ENCODE data around the gene ST7.
"Not testable (repeated sequence)": the region's sequence is repeated elsewhere in the genome, so short reads cannot be mapped to it uniquely, and the experiment has no call there.

ST7 gene

GRCh38 chr7:117245703-117246102, 292.4 kb downstream of the ST7 start:
- not testable (repeated sequence) for ATAC-seq

- no peak for TF ChIP-seq TCF4 (CRISPR knock-in tag; IDR thresholded peaks at IDR 0.05; ENCODE audit: borderline replicate concordance)
- no peak for TF ChIP-seq BACH2 (CRISPR knock-in tag; IDR thresholded peaks at IDR 0.05; ENCODE audit: borderline replicate concordance)
- no peak for TF ChIP-seq POU6F1 (CRISPR knock-in tag; IDR thresholded peaks at IDR 0.05; ENCODE audit: borderline replicate concordance, low read depth)
- TF ChIP-seq CSRNP3 (CRISPR knock-in tag; IDR thresholded peaks at IDR 0.05): no peak
- no peak for TF ChIP-seq ISL1 (CRISPR knock-in tag; IDR thresholded peaks at IDR 0.05)
- no peak for TF ChIP-seq ZC3H10 (CRISPR knock-in tag; IDR thresholded peaks at IDR 0.05)
- no peak for TF ChIP-seq ZNF8 (CRISPR knock-in tag; IDR thresholded peaks at IDR 0.05)
- no peak for TF ChIP-seq CREB5 (CRISPR knock-in tag; IDR thresholded peaks at IDR 0.05; ENCODE audit: low read depth)
- TF ChIP-seq OSR1 (CRISPR knock-in tag; IDR thresholded peaks at IDR 0.05): no peak
- TF ChIP-seq ZFP30 (CRISPR knock-in tag; IDR thresholded peaks at IDR 0.05): no peak
- TF ChIP-seq RARB (CRISPR knock-in tag; IDR thresholded peaks at IDR 0.05): no peak
- TF ChIP-seq PATZ1 (CRISPR knock-in tag; IDR thresholded peaks at IDR 0.05; ENCODE audit: borderline replicate concordance): no peak
- TF ChIP-seq GLIS3 (CRISPR knock-in tag; IDR thresholded peaks at IDR 0.05): no peak
- no peak for ATAC-seq
These were observed 294.5 kb downstream of the ST7 start for GRCh38 chr7:117247809-117248208.

- peak; percentile 50 for ATAC-seq
These were observed 295.5 kb downstream of the ST7 start for GRCh38 chr7:117248829-117249228.

More at GRCh38 chr7:117248829-117249228, 295.5 kb downstream of the ST7 start:
- TF ChIP-seq CSDC2 (CRISPR knock-in tag; IDR thresholded peaks at IDR 0.05) (no peak), TSHZ2 (CRISPR knock-in tag; IDR thresholded peaks at IDR 0.05) (no peak), ZFP30 (CRISPR knock-in tag; IDR thresholded peaks at IDR 0.05) (no peak), PPARA (CRISPR knock-in tag; IDR thresholded peaks at IDR 0.05; ENCODE audit: borderline replicate concordance) (no peak), CREB5 (CRISPR knock-in tag; IDR thresholded peaks at IDR 0.05; ENCODE audit: low read depth) (no peak), SNAI2 (CRISPR knock-in tag; IDR thresholded peaks at IDR 0.05) (no peak), TOX (CRISPR knock-in tag; IDR thresholded peaks at IDR 0.05; ENCODE audit: borderline replicate concordance) (no peak), POU6F1 (CRISPR knock-in tag; IDR thresholded peaks at IDR 0.05; ENCODE audit: borderline replicate concordance, low read depth) (no peak), BACH2 (CRISPR knock-in tag; IDR thresholded peaks at IDR 0.05; ENCODE audit: borderline replicate concordance) (no peak), GLIS3 (CRISPR knock-in tag; IDR thresholded peaks at IDR 0.05) (no peak), ISL1 (CRISPR knock-in tag; IDR thresholded peaks at IDR 0.05) (no peak), PATZ1 (CRISPR knock-in tag; IDR thresholded peaks at IDR 0.05; ENCODE audit: borderline replicate concordance) (no peak), ZC3H10 (CRISPR knock-in tag; IDR thresholded peaks at IDR 0.05) (no peak), ESRRG (CRISPR knock-in tag; IDR thresholded peaks at IDR 0.05) (no peak), CSRNP3 (CRISPR knock-in tag; IDR thresholded peaks at IDR 0.05) (no peak), OSR1 (CRISPR knock-in tag; IDR thresholded peaks at IDR 0.05) (no peak), ZNF70 (CRISPR knock-in tag; IDR thresholded peaks at IDR 0.05) (no peak), TCF4 (CRISPR knock-in tag; IDR thresholded peaks at IDR 0.05; ENCODE audit: borderline replicate concordance) (no peak), RARB (CRISPR knock-in tag; IDR thresholded peaks at IDR 0.05) (no peak)

All from SK-N-SH treated with all-trans-retinoic acid at 6 μM for 48 hours (cell line).